NCI-H510A (cell line): ENCODE results near the gene SIGLEC12.
"Not testable (repeated sequence)": the region's sequence is repeated elsewhere in the genome, so short reads cannot be mapped to it uniquely, and the experiment has no call there.

Experiments
- DNase-seq: peaks from one replicate; lab custom pipeline; 2025; lab: John Stamatoyannopoulos, UW

SIGLEC12 gene

GRCh38 chr19:51480590-51480989, 21.0 kb downstream of the SIGLEC12 start:
- no peak for DNase-seq

GRCh38 chr19:51479531-51480331, 21.9 kb downstream of the SIGLEC12 start:
- no peak for DNase-seq

GRCh38 chr19:51478381-51479234, 23.0 kb downstream of the SIGLEC12 start, which contains the start of gene CEACAM18:
Gene CEACAM18, plus strand, starts transcription at chr19:51478539.
- DNase-seq: no peak

- no peak for DNase-seq
Measured at GRCh38 chr19:51477344-51477743, 24.3 kb downstream of the SIGLEC12 start.

GRCh38 chr19:51476164-51476563, 25.4 kb downstream of the SIGLEC12 start:
- DNase-seq: no peak

GRCh38 chr19:51473009-51473707, 28.4 kb downstream of the SIGLEC12 start:
- no peak for DNase-seq

GRCh38 chr19:51472607-51473006, 29.0 kb downstream of the SIGLEC12 start:
- DNase-seq: no peak

GRCh38 chr19:51471527-51471926, 30.1 kb downstream of the SIGLEC12 start:
- DNase-seq: no peak

GRCh38 chr19:51470966-51471365, 30.6 kb downstream of the SIGLEC12 start:
- no peak for DNase-seq

GRCh38 chr19:51469629-51470028, 32.0 kb downstream of the SIGLEC12 start:
- DNase-seq: no peak

- no peak for DNase-seq
Measured at GRCh38 chr19:51469162-51469561, 32.4 kb downstream of the SIGLEC12 start.

GRCh38 chr19:51468545-51468920, 33.1 kb downstream of the SIGLEC12 start:
- no peak for DNase-seq

GRCh38 chr19:51467864-51468544, 33.6 kb downstream of the SIGLEC12 start:
- no peak for DNase-seq

- no peak for DNase-seq
Measured at GRCh38 chr19:51466723-51467122, 34.9 kb downstream of the SIGLEC12 start.

GRCh38 chr19:51463976-51464581, 37.5 kb downstream of the SIGLEC12 start:
- not testable (repeated sequence) for DNase-seq

- DNase-seq: no peak
Measured at GRCh38 chr19:51462681-51463080, 38.9 kb downstream of the SIGLEC12 start.

GRCh38 chr19:51462276-51462675, 39.3 kb downstream of the SIGLEC12 start:
- DNase-seq: no peak

GRCh38 chr19:51461723-51462161, 39.9 kb downstream of the SIGLEC12 start:
- no peak for DNase-seq

- DNase-seq: no peak
Measured at GRCh38 chr19:51460164-51460992, 41.2 kb downstream of the SIGLEC12 start.

- DNase-seq: no peak
Measured at GRCh38 chr19:51458899-51459505, 42.6 kb downstream of the SIGLEC12 start.
